Left lobe of liver (tissue), 2 donors: Measurements from ENCODE around the gene ATE1. TPM values are rescaled to one million over a fixed set of nuclear protein-coding genes. Genes with fewer than 3 reads are reported as not detected.
"Not testable (repeated sequence)": the region's sequence is repeated elsewhere in the genome, so short reads cannot be mapped to it uniquely, and the experiment has no call there.

Experiments used
- ATAC-seq: fragments of 200-7000 bp; cut with Tn5 transposase; one replicate; pipeline ENCODE4 v1.9.1; 2020; ENCODE audit warnings: mild to moderate bottlenecking, moderate library complexity
- DNase-seq: peaks from one replicate; pipeline ENCODE4 v3.0.0-alpha.2; 2020; ENCODE audit warnings: low spot score
- total RNA-seq: library from RNA; stranded (reverse); gene quantifications from one replicate; pipeline ENCODE4 v1.2.1, GENCODE V29; 2021
- donor health status: DM: no; HTN: no; CAD: no; lungs with moderate emphysema.
- donor health status: DM: no; HTN: yes; CAD: no.

Gene ATE1
- total RNA-seq, 1 donor from 2014 or later, result 20.1 TPM

DNA sequence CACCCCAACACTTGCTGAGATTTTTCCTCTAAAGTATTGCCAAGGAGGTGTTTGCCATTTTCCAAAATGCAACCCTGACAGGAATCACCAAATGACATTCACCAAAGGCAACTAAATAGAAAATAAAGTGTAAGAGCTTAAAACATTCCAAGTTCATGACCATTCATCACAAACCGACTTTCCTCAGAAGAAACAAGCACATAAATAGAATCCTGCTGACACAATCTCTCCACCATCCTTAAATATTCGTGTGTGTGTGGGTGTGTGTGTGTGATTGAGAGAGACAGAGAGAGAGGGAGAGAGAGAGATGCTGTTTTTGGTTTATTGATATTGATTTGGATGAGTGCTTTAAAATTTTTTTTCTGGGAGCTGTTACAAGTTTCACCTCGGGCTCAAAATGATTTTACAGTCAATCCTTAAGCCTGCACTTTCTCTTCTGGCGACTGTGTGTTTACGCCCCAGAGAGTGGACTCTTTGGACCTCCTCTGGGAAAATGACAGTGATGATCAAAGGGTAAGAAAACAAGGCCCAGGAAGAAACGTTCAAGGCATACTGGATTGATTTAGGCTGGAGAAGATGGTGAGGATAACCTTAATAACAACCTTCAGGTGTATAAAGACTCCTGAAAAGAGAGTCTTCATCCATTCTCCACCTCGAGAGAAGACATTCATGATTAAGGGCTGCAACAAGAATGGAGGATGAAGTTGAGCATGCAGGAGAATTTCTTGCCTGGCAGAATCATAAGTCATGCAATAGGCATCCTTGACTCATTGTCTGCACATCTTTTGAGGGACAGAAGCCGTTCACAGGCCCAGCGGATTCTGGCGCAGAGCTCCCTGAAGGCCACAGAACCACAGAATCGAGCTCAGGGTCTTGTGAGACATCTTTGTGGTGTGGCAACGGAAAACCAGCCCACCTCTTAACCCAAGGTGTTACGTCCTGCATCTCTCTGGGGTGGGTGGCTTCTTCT is 225.2 kb downstream of the ATE1 start:
- ATAC-seq, result no peak
- DNase-seq, result no peak

GRCh38 chr10:121700416-121700815 is 227.4 kb downstream of the ATE1 start:
- ATAC-seq (no peak), DNase-seq (no peak)

DNA sequence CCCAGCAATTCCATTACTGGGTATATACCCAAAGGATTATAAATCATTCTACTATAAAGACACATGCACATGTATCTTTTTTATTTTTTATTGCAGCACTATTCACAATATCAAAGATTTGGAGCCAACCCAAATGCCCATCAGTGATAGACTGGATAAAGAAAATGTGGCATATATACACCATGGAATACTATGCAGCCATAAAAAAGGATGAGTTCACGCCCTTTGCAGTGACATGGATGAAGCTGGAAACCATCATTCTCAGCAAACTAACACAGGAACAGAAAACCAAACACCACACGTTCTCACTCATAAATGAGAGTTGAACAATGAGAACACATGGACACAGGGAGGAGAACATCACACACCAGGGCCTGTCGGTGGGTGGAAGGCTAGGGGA is 228.1 kb downstream of the ATE1 start:
- ATAC-seq, DNase-seq: not testable (repeated sequence)

- DNase-seq (no peak), ATAC-seq (no peak)
These were observed 228.9 kb downstream of the ATE1 start for GRCh38 chr10:121698902-121699301.

- no peak for ATAC-seq
- DNase-seq, result no peak
These were observed 229.5 kb downstream of the ATE1 start for GRCh38 chr10:121698336-121698735.

- ATAC-seq, result peak; percentile 51
- no peak for DNase-seq
These were observed 231.0 kb downstream of the ATE1 start for GRCh38 chr10:121696854-121697253.

DNA sequence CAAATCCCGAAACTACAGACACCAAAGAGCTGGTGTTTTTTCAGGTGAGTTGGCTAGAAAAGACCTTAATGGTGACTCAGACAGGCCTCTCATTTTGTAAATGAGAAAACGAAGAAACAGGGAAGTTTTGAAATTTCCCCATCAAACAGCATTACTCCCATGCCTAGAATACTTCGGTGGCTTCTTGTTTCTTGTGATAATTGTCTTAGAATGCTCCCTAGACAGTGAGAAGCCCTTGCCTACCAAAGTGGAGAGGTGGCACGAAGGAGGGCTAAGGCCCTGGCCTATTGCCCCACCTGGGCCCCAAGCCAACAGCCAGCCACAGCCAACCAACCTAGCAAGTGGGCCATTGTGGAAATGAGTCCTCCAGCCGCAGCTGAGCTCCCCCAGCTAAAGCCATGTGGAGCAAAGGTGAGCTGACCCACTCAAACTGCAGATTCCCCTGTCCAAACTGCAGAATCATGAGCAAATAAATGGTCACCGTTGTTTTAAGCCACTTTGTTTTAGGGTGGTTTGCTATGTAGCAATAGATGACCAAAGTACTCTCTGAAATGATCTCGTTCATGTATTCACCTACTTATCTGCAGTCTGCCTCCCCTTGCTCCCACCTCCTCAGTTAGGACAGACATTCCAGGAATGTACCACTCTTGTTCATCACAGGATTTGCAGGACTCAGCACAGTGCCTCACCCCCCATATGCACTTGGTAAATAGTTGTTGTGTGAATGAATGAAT is 231.9 kb downstream of the ATE1 start:
- ATAC-seq (no peak), DNase-seq (no peak)

GRCh38 chr10:121694966-121695643 is 232.7 kb downstream of the ATE1 start:
- DNase-seq (no peak), ATAC-seq (no peak)

- no peak for ATAC-seq
These were observed 233.4 kb downstream of the ATE1 start for GRCh38 chr10:121694327-121694965.

GRCh38 chr10:121692626-121693025 is 235.2 kb downstream of the ATE1 start:
- ATAC-seq (no peak), DNase-seq (no peak)

More at GRCh38 chr10:121694327-121694965, 233.4 kb downstream of the ATE1 start:
- DNase-seq, result no peak

DNA sequence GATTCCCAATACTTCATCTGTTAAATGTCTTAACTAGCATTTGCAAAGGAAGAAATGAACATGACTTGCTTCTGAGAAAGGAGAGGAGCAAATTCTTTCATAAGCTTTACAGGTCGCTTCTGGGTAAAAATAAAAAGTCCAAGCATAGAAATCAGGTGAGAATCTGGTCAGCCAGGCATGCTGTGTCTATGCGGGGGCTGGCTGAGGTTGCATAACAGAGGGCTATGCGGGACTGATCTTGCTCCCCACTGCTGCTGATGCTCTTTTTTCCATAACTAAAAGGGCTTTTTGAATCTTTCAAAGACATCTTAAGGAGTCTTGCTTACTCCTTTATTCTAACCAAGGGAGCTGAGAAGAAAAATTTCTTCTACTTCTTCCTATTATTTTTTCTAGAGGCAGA is 236.9 kb downstream of the ATE1 start:
- no peak for ATAC-seq
- no peak for DNase-seq

Other genes with a start within 250 kb of the ATE1 start
- 31.6 TPM for gene NSMCE4A, start 47.2 kb upstream of the ATE1 start, total RNA-seq
- gene TACC2, start 61.1 kb upstream of the ATE1 start, total RNA-seq, result 21.5 TPM